Spleen (tissue), 11 donors: ENCODE results near the gene FIBCD1. TPM values are rescaled to one million over a fixed set of nuclear protein-coding genes. Genes with fewer than 3 reads are reported as not detected.

Experiments used
- DNase-seq: peaks from one replicate; pipeline ENCODE4 v3.0.0-alpha.2; 2020
- H3K27ac ChIP-seq, 8 donors: fragments of 200-600 bp; sonication (generic) in 7 of 8; 1 replicate in 4 of 8; 2 replicates in 4 of 8; pipeline versions ENCODE4 v1.5.0 to v1.8.0; 2016 to 2021; ENCODE audit warnings: inconsistent platforms in 4 of 8, mild to moderate bottlenecking in 4 of 8, moderate library complexity in 1 of 8
- H3K27me3 ChIP-seq, 7 donors: fragments of 200-600 bp; sonication (generic) in 6 of 7; replicated peaks in 1 of 7; 1 replicate in 4 of 7; 2 replicates in 3 of 7; pipeline versions ENCODE4 v1.5.0 to v1.8.0; 2016 to 2021; ENCODE audit warnings: inconsistent platforms in 3 of 7, mild to moderate bottlenecking in 1 of 7
- H3K36me3 ChIP-seq, 6 donors: fragments of 200-600 bp; sonication (generic) in 5 of 6; 1 replicate in 4 of 6; 2 replicates in 2 of 6; pipeline versions ENCODE4 v1.5.0 to v1.8.0; 2016 to 2021; ENCODE audit warnings: inconsistent platforms in 2 of 6
- H3K4me1 ChIP-seq, 6 donors: fragments of 200-600 bp; sonication (generic) in 5 of 6; 1 replicate in 3 of 6; 2 replicates in 3 of 6; pipeline versions ENCODE4 v1.5.0 to v1.8.0; 2016 to 2021; ENCODE audit warnings: inconsistent platforms in 3 of 6
- H3K4me3 ChIP-seq, 8 donors: fragments of 200-600 bp; sonication (generic) in 7 of 8; 1 replicate in 4 of 8; 2 replicates in 4 of 8; pipeline versions ENCODE4 v1.5.0 to v1.8.0; 2016 to 2021; ENCODE audit warnings: inconsistent platforms in 4 of 8, mild to moderate bottlenecking in 4 of 8, moderate library complexity in 2 of 8
- H3K9me3 ChIP-seq, 8 donors: fragments of 200-600 bp; sonication (generic) in 7 of 8; 1 replicate in 4 of 8; 2 replicates in 4 of 8; pipeline versions ENCODE4 v1.5.0 to v1.8.0; 2016 to 2021; ENCODE audit warnings: inconsistent platforms in 4 of 8
- POLR2A ChIP-seq, 3 donors: fragments of 450-650 bp; IDR thresholded peaks; one replicate each; pipeline ENCODE4 v1.5.1; 2017; ENCODE audit warnings: antibody characterized with exemption in 3 of 3, mild to moderate bottlenecking in 1 of 3
- POLR2AphosphoS5 ChIP-seq, 3 donors: sonication (generic); formaldehyde crosslinking; IDR thresholded peaks; one replicate each; pipeline ENCODE4 v1.5.1; 2017; ENCODE audit warnings: antibody characterized with exemption in 3 of 3
- WGBS, 5 donors: extraction: QIAGEN DNeasy Blood & Tissue Kit in 3 of 5; methylation state at CpG; one replicate each; pipeline versions ENCODE4 v1.1.5 to v1.1.7; 2013 to 2018; 5-methylcytosine and 5-hydroxymethylcytosine counted together
- intact Hi-C: fragments of 100-400 bp; cut with DNase I; formaldehyde crosslinking; loops from one replicate; pipeline ENCODE4 v1.15.0; 2023; ENCODE audit warnings: low total_unique reads
- polyA plus RNA-seq, 3 donors: library from polyadenylated mRNA; stranded (reverse); fragments of 200-250 nt; gene quantifications; one replicate each; pipeline ENCODE4 v1.2.1, GENCODE V29; 2013
- total RNA-seq, 7 donors: library from RNA; depleted of rRNA in 3 of 7; stranded (reverse); fragments of >200 nt in 3 of 7; fragmentation: NEBNext Ultra II Directional in 4 of 7; extraction: Animal tissue kit (Norgen Biotek cat#: 25700) in 4 of 7; gene quantifications; one replicate each; pipeline versions ENCODE4 v1.1.0 to v1.2.1, GENCODE V29; 2016 to 2021
- TF ChIP-seq, protein P1 (sequence below), 11 experiments: fragments of 200-600 bp in 7 of 11; fragments of 450-650 bp in 4 of 11; sonication (generic) in 4 of 11; IDR thresholded peaks in 8 of 11; conservative IDR thresholded peaks in 3 of 11; 1 replicate in 7 of 11; 2 replicates in 4 of 11; pipeline versions ENCODE4 v1.4.0 to v1.8.0; 2016 to 2021; ENCODE audit warnings: antibody characterized with exemption in 11 of 11, inconsistent platforms in 4 of 11, mild to moderate bottlenecking in 1 of 11
- donor health status: healthy with polysubstance abuse.
- donor health status: DM: no; HTN: no; CAD: no; lungs with moderate emphysema.
- donor health status: DM: no; HTN: no; CAD: no.
- donor health status: Bipolar disorder and iron deficiency.
- donor health status: healthy.
- donor health status: DM: no; HTN: no; CAD: no.
- donor health status: DM: yes; HTN: yes; CAD: no.

The FIBCD1 gene
- total and polyA plus RNA-seq, 10 donors: 0.02 to 0.51 (median 0.35) TPM; not detected in 3

DNA sequence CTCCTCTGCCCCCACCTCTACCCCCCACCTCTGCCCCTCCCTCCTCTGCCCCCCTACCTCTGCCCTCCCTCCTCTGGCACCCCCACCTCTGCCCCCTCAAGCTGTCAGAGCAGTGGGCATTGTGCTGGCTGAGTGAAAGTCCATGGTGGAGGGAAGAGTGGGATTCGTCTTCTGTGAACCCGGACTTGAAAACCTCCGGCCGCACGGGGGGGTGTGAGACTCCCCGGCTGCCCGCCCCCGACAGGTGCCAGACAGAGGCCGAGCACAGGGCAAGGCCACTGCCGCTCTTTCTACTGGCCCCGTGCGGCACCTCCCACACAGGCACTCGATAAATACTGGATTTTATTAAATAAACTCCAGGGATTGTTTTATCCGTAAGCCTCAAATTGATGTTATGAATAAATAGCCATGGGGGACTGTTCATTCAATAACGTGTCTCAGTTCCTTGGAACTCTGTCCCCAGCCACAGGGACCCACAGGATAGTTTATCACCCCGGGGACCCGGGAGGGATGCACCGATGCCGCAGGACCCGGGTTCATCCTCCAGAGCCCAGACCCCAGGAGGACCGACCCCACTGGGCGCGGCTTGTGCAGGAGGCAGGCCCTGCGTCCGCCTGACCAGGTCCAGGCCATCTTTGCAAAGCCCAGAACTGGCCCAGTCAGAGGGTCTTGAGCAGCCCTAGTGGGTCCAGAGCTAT, 39.8 kb downstream of the FIBCD1 start:
- H3K9me3 ChIP-seq: no peaks in the 10 kb centered on the region
- DNase-seq: no peak
- H3K36me3 ChIP-seq: no peaks in the 10 kb centered on the region
- TF ChIP-seq POLR2A (IDR thresholded peaks at IDR 0.05) (no peak), POLR2AphosphoS5 (IDR thresholded peaks at IDR 0.05) (no peak)
- TF ChIP-seq, protein P1, sequence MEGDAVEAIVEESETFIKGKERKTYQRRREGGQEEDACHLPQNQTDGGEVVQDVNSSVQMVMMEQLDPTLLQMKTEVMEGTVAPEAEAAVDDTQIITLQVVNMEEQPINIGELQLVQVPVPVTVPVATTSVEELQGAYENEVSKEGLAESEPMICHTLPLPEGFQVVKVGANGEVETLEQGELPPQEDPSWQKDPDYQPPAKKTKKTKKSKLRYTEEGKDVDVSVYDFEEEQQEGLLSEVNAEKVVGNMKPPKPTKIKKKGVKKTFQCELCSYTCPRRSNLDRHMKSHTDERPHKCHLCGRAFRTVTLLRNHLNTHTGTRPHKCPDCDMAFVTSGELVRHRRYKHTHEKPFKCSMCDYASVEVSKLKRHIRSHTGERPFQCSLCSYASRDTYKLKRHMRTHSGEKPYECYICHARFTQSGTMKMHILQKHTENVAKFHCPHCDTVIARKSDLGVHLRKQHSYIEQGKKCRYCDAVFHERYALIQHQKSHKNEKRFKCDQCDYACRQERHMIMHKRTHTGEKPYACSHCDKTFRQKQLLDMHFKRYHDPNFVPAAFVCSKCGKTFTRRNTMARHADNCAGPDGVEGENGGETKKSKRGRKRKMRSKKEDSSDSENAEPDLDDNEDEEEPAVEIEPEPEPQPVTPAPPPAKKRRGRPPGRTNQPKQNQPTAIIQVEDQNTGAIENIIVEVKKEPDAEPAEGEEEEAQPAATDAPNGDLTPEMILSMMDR (IDR thresholded peaks at IDR 0.05 in 8 of 11, conservative IDR thresholded peaks at IDR 0.05 in 3 of 11): no peak
- H3K4me1 ChIP-seq: peaks cover 0 to 4% (median 0%) of the 10 kb centered on the region in 6 donors
- no peak overlapping the region for H3K27ac ChIP-seq
- intact Hi-C loops: no loop called here
- no peak overlapping the region for H3K4me3 ChIP-seq
- WGBS, 5 donors: 73 to 79% (median 78%) methylated on average over 15 to 25 of the region's 25 CpGs
- H3K27me3 ChIP-seq: peaks cover 0 to 61% (median 25%) of the 10 kb centered on the region in 7 donors

DNA sequence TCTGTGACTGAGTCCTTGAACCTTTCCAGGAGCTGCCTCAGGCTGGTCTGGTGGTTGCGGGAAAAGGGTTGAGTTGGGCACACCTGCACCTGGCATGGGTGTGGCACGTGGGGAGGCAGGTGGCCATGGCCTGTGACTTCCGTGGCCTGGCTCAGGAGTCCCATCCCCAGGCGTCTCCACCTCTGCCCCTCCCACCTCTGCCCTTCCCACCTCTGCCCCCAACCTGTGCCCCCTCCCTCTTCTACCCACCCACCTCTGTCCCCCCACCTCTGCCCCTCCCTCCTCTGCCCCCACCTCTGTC, 40.5 kb downstream of the FIBCD1 start:
- Histone ChIP-seq H3K36me3 (peaks cover 0 to under 1% (median 0%) of the 10 kb centered on the region in 6 donors), H3K27me3 (peaks cover 0 to 54% (median 24%) of the 10 kb centered on the region in 7 donors), H3K4me1 (peaks cover 0 to 11% (median 5%) of the 10 kb centered on the region in 6 donors), H3K4me3 (no peak overlapping the region), H3K9me3 (no peaks in the 10 kb centered on the region), H3K27ac (no peak overlapping the region)
- WGBS, 5 donors: 66 to 82% (median 77%) methylated on average over 3 to 4 of the region's 4 CpGs
- TF ChIP-seq POLR2AphosphoS5 (IDR thresholded peaks at IDR 0.05) (no peak), POLR2A (IDR thresholded peaks at IDR 0.05) (no peak)
- TF ChIP-seq, protein P1 (IDR thresholded peaks at IDR 0.05 in 8 of 11, conservative IDR thresholded peaks at IDR 0.05 in 3 of 11): no peak
- no peak for DNase-seq
- intact Hi-C loops: no loop called here

DNA sequence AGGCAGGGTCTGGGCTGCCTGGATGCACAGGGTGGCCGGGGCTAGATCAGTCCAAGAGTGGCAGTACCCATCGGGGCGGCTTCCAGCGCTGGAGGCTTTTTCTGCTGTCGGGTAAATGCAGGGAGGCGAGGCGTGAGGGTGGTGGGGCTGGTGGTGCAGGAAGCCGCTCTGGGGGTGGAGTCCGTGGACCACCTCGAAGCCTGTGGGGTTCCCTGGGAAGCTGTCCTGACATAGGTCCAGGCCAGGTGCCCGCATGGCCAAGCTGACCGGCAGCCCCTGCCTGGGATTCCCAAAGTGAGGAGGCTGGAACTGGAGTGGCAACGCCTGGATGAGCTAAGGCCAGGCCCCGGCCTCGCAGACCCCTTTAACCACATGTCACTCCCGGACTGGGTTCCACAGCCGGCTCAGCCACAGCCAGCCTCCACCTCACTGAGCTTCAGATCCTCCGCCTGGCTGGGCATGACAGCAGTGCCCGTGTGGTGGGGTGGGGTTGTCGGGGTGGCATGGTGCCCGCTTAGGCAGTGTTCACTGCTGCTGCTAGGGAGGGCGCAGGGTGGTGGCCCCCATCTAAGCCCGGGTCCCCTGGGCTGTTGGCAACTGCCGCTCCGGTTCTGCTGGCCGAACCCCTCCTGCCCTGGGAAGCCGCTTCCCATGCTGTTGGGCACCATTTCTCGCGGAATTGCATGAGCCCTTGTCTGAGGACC, 41.0 kb downstream of the FIBCD1 start:
- peaks cover 0 to 5% (median 0%) of the 10 kb centered on the region in 6 donors for H3K36me3 ChIP-seq
- intact Hi-C loops: no loop called here
- no peak for DNase-seq
- 79 to 86% (median 80%) methylated on average over 1 to 29 of the region's 29 CpGs for WGBS, 5 donors
- peaks cover 0 to 49% (median 19%) of the 10 kb centered on the region in 7 donors for H3K27me3 ChIP-seq
- H3K9me3 ChIP-seq: no peaks in the 10 kb centered on the region
- H3K4me1 ChIP-seq: peaks cover 0 to 16% (median 9%) of the 10 kb centered on the region in 6 donors
- H3K4me3 ChIP-seq: no peak overlapping the region
- TF ChIP-seq POLR2AphosphoS5 (IDR thresholded peaks at IDR 0.05): no peak
- TF ChIP-seq, protein P1 (IDR thresholded peaks at IDR 0.05 in 8 of 11, conservative IDR thresholded peaks at IDR 0.05 in 3 of 11): no peak
- no peak for TF ChIP-seq POLR2A (IDR thresholded peaks at IDR 0.05)
- H3K27ac ChIP-seq: no peak overlapping the region

DNA sequence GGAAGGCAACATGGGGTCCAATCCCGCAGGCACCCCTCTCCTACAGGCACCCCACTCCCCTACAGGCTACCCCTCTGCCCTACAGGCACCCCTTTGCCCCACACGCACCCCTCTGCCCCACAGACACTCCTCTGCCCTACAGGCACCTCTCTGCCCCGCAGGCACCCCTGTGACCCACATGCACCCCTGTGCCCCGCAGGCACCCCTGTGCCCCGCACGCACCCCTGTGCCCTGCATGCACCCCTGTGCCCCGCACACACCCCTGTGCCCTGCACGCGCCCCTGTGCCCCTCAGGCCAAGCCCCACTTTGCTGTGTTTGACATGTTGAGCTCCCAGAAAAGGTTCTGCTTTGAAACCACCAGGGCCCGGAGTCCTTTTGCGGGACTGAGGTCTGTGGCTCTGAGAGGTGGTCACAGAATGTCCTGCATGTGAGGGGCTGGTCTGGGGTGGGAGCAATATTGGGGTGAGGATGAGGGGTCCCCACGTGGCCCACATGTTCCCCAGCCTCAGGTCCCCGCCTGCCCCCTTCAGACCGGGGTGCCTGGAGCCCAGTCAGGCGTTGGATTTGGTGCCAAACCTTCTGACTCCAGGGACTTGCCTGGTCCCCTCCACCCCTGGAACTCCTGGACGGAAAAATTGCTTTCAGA, 41.8 kb downstream of the FIBCD1 start:
- no peak for DNase-seq
- peaks cover 0 to 21% (median 10%) of the 10 kb centered on the region in 6 donors for H3K4me1 ChIP-seq
- no peak for TF ChIP-seq POLR2A (IDR thresholded peaks at IDR 0.05)
- TF ChIP-seq POLR2AphosphoS5 (IDR thresholded peaks at IDR 0.05): no peak
- TF ChIP-seq, protein P1 (IDR thresholded peaks at IDR 0.05 in 8 of 11, conservative IDR thresholded peaks at IDR 0.05 in 3 of 11): no peak
- H3K27ac ChIP-seq: no peak overlapping the region
- H3K36me3 ChIP-seq: peaks cover 0 to 13% (median 0%) of the 10 kb centered on the region in 6 donors
- H3K9me3 ChIP-seq: no peaks in the 10 kb centered on the region
- H3K27me3 ChIP-seq: peaks cover 0 to 41% (median 12%) of the 10 kb centered on the region in 7 donors
- WGBS, 5 donors: 77 to 87% (median 82%) methylated on average over 12 to 16 of the region's 16 CpGs
- H3K4me3 ChIP-seq: no peak overlapping the region
- intact Hi-C loops: no loop called here
